ENCODE measurements around the gene NDFIP2. TPM values are rescaled to one million over a fixed set of nuclear protein-coding genes. Genes with fewer than 3 reads are reported as not detected.

The NDFIP2 gene
- total RNA-seq, 3 donors from 2014 or later (not counting 1 experiment from before 2014, with no cell fraction given), result 2.6 to 9.6 (median 3.6) TPM

DNA sequence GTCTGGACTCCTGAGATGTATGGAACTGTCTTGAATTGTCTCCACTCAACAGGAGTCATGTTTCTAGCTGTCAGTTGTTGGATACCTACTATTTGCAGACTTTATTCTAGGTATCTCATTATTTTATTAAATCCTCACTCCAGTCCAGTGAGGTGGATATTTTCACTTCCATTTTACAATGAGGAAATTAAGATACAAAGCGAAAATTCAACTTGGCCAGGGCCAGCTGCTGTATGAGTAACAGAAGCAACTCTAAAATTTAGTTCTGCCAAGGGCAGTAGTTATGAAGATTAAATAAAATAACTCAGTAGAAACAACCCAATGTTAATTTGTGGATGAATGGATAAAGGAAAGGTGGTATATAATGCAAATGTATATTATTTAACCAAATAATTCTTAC, 12.6 kb upstream of the NDFIP2 start:
- no peaks in the 10 kb centered on the region for H3K36me3 Mint-ChIP-seq
- TF ChIP-seq, protein P1, sequence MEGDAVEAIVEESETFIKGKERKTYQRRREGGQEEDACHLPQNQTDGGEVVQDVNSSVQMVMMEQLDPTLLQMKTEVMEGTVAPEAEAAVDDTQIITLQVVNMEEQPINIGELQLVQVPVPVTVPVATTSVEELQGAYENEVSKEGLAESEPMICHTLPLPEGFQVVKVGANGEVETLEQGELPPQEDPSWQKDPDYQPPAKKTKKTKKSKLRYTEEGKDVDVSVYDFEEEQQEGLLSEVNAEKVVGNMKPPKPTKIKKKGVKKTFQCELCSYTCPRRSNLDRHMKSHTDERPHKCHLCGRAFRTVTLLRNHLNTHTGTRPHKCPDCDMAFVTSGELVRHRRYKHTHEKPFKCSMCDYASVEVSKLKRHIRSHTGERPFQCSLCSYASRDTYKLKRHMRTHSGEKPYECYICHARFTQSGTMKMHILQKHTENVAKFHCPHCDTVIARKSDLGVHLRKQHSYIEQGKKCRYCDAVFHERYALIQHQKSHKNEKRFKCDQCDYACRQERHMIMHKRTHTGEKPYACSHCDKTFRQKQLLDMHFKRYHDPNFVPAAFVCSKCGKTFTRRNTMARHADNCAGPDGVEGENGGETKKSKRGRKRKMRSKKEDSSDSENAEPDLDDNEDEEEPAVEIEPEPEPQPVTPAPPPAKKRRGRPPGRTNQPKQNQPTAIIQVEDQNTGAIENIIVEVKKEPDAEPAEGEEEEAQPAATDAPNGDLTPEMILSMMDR (IDR thresholded peaks at IDR 0.05), result no peak
- no peaks in the 10 kb centered on the region for H3K27me3 ChIP-seq (ENCODE audit: control insufficient read depth, insufficient read depth, low read length)
- intact Hi-C loops (cut with micrococcal nuclease), result no loop called here
- no peak overlapping the region for H3K27ac ChIP-seq (ENCODE audit: low read length)
- WGBS (ENCODE audit: insufficient coverage), result no CpG with 5 or more reads among the region's 1 CpG
- no peak overlapping the region for H3K4me3 ChIP-seq (ENCODE audit: low read length)
- no peaks in the 10 kb centered on the region for H3K9me3 ChIP-seq (ENCODE audit: control insufficient read depth, insufficient read depth, low read length)
- peaks cover 6 to 32% of the 10 kb centered on the region in 2 donors for H3K27me3 Mint-ChIP-seq (ENCODE audit: low read depth in 2 of 2)
- no peak overlapping the region for H3K4me3 Mint-ChIP-seq
- DNase-seq (no peak), ATAC-seq (no peak)
- no peaks in the 10 kb centered on the region for H3K4me1 ChIP-seq (ENCODE audit: control insufficient read depth, insufficient read depth, low read length)
- no peaks in the 10 kb centered on the region for H3K9me3 Mint-ChIP-seq
- H3K36me3 ChIP-seq (ENCODE audit: control insufficient read depth, insufficient read depth, low read length), result no peaks in the 10 kb centered on the region
- no peak overlapping the region for H3K27ac Mint-ChIP-seq
- H3K4me1 Mint-ChIP-seq, result peaks cover 0 to 5% of the 10 kb centered on the region in 2 donors

- Histone ChIP-seq H3K9me3 (ENCODE audit: control insufficient read depth, insufficient read depth, low read length) (no peaks in the 10 kb centered on the region), H3K4me3 (ENCODE audit: low read length) (no peak overlapping the region), H3K27ac (ENCODE audit: low read length) (no peak overlapping the region), H3K27me3 (ENCODE audit: control insufficient read depth, insufficient read depth, low read length) (no peaks in the 10 kb centered on the region), H3K4me1 (ENCODE audit: control insufficient read depth, insufficient read depth, low read length) (no peaks in the 10 kb centered on the region), H3K36me3 (ENCODE audit: control insufficient read depth, insufficient read depth, low read length) (no peaks in the 10 kb centered on the region)
- H3K27ac Mint-ChIP-seq, result no peak overlapping the region
- no peak overlapping the region for H3K4me3 Mint-ChIP-seq
- no peaks in the 10 kb centered on the region for H3K9me3 Mint-ChIP-seq
- H3K27me3 Mint-ChIP-seq (ENCODE audit: low read depth in 2 of 2), result peaks cover 6 to 32% of the 10 kb centered on the region in 2 donors
- DNase-seq (no peak), ATAC-seq (no peak)
- H3K4me1 Mint-ChIP-seq, result peaks cover 0 to 5% of the 10 kb centered on the region in 2 donors
- H3K36me3 Mint-ChIP-seq, result no peaks in the 10 kb centered on the region
- WGBS (ENCODE audit: insufficient coverage), result 80% methylated on average over 3 of the region's 3 CpGs
- TF ChIP-seq, protein P1 (IDR thresholded peaks at IDR 0.05), result no peak
- intact Hi-C loops (cut with micrococcal nuclease), result no loop called here
Measured at GRCh38 chr13:79468819-79469218, 12.1 kb upstream of the NDFIP2 start.

GRCh38 chr13:79469608-79470007, 11.3 kb upstream of the NDFIP2 start:
- ATAC-seq (no peak), DNase-seq (no peak)
- Mint-ChIP-seq H3K4me1 (peaks cover 0 to 5% of the 10 kb centered on the region in 2 donors), H3K27me3 (ENCODE audit: low read depth in 2 of 2) (peaks cover 9 to 32% of the 10 kb centered on the region in 2 donors), H3K4me3 (no peak overlapping the region), H3K9me3 (no peaks in the 10 kb centered on the region), H3K36me3 (no peaks in the 10 kb centered on the region), H3K27ac (no peak overlapping the region)
- Histone ChIP-seq H3K4me3 (ENCODE audit: low read length) (no peak overlapping the region), H3K9me3 (ENCODE audit: control insufficient read depth, insufficient read depth, low read length) (no peaks in the 10 kb centered on the region), H3K36me3 (ENCODE audit: control insufficient read depth, insufficient read depth, low read length) (no peaks in the 10 kb centered on the region), H3K27ac (ENCODE audit: low read length) (no peak overlapping the region), H3K4me1 (ENCODE audit: control insufficient read depth, insufficient read depth, low read length) (no peaks in the 10 kb centered on the region), H3K27me3 (ENCODE audit: control insufficient read depth, insufficient read depth, low read length) (no peaks in the 10 kb centered on the region)
- intact Hi-C loops (cut with micrococcal nuclease), result no loop called here
- WGBS (ENCODE audit: insufficient coverage), result 90% methylated on average over 3 of the region's 3 CpGs
- TF ChIP-seq, protein P1 (IDR thresholded peaks at IDR 0.05), result no peak

DNA sequence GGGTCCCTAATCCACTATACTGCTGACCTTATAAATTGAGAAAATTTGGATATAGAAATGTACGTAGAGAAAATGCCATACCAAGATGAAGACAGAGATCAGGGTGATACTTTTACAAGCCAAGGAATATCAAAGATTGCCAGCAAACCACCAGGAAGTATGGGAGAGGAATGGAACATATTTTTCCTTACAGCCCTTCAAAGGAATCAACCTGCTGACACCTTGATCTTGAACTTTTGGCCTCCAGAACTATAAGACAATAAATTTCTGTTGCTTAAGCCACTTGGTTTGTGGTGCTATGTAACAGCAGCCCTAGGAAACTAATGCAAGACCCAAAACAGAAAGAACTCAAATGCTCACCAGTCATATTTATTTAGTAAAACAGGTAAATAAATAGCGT, 10.3 kb upstream of the NDFIP2 start:
- Histone ChIP-seq H3K27ac (ENCODE audit: low read length) (no peak overlapping the region), H3K4me1 (ENCODE audit: control insufficient read depth, insufficient read depth, low read length) (no peaks in the 10 kb centered on the region), H3K27me3 (ENCODE audit: control insufficient read depth, insufficient read depth, low read length) (no peaks in the 10 kb centered on the region), H3K9me3 (ENCODE audit: control insufficient read depth, insufficient read depth, low read length) (no peaks in the 10 kb centered on the region), H3K36me3 (ENCODE audit: control insufficient read depth, insufficient read depth, low read length) (no peaks in the 10 kb centered on the region), H3K4me3 (ENCODE audit: low read length) (no peak overlapping the region)
- Mint-ChIP-seq H3K27me3 (ENCODE audit: low read depth in 2 of 2) (peaks cover 10 to 32% of the 10 kb centered on the region in 2 donors), H3K27ac (no peak overlapping the region), H3K9me3 (no peaks in the 10 kb centered on the region), H3K36me3 (no peaks in the 10 kb centered on the region), H3K4me3 (no peak overlapping the region), H3K4me1 (peaks cover 0 to 5% of the 10 kb centered on the region in 2 donors)
- ATAC-seq (no peak), DNase-seq (no peak)
- WGBS (ENCODE audit: insufficient coverage), result 100% methylated on average over 1 of the region's 2 CpGs
- TF ChIP-seq, protein P1 (IDR thresholded peaks at IDR 0.05), result no peak
- intact Hi-C loops (cut with micrococcal nuclease), result no loop called here
